Measurements from ENCODE around the gene RUNX2. TPM values are rescaled to one million over a fixed set of nuclear protein-coding genes. Genes with fewer than 3 reads are reported as not detected.

Gene RUNX2
- total and polyA plus RNA-seq, 8 donors = 2.5 to 5.9 (median 3.0) TPM

- Histone ChIP-seq H3K27ac (no peak overlapping the region), H3K36me3 (no peaks in the 10 kb centered on the region), H3K4me1 (peaks cover 12 to 43% of the 10 kb centered on the region in 2 donors), H3K9me3 (no peaks in the 10 kb centered on the region), H3K4me3 (no peak overlapping the region), H3K27me3 (no peaks in the 10 kb centered on the region)
- ATAC-seq (no peak), DNase-seq (no peak)
- intact Hi-C loops (cut with DNase I) = no loop called here
- TF ChIP-seq CTCF (IDR thresholded peaks at IDR 0.05) = no peak
These were observed 120.6 kb downstream of the RUNX2 start for GRCh38 chr6:45448417-45449389.

GRCh38 chr6:45450132-45450531, 122.0 kb downstream of the RUNX2 start:
- no peaks in the 10 kb centered on the region for H3K9me3 ChIP-seq
- no peaks in the 10 kb centered on the region for H3K27me3 ChIP-seq
- no peaks in the 10 kb centered on the region for H3K36me3 ChIP-seq
- H3K4me3 ChIP-seq = no peak overlapping the region
- H3K4me1 ChIP-seq = peaks cover 11 to 41% of the 10 kb centered on the region in 2 donors
- ATAC-seq (no peak), DNase-seq (no peak)
- H3K27ac ChIP-seq = no peak overlapping the region
- intact Hi-C loops (cut with DNase I) = no loop called here
- TF ChIP-seq CTCF (IDR thresholded peaks at IDR 0.05) = no peak

GRCh38 chr6:45450831-45451230, 122.7 kb downstream of the RUNX2 start:
- no peak overlapping the region for H3K4me3 ChIP-seq
- H3K36me3 ChIP-seq = no peaks in the 10 kb centered on the region
- no peak for TF ChIP-seq CTCF (IDR thresholded peaks at IDR 0.05)
- DNase-seq (no peak), ATAC-seq (no peak)
- no peak overlapping the region for H3K27ac ChIP-seq
- H3K9me3 ChIP-seq = no peaks in the 10 kb centered on the region
- intact Hi-C loops (cut with DNase I) = no loop called here
- H3K4me1 ChIP-seq = peaks cover 6 to 35% of the 10 kb centered on the region in 2 donors
- no peaks in the 10 kb centered on the region for H3K27me3 ChIP-seq

- no peak for TF ChIP-seq CTCF (IDR thresholded peaks at IDR 0.05)
- Histone ChIP-seq H3K4me3 (no peak overlapping the region), H3K9me3 (no peaks in the 10 kb centered on the region), H3K27ac (no peak overlapping the region), H3K36me3 (no peaks in the 10 kb centered on the region), H3K4me1 (peaks cover 0 to 10% of the 10 kb centered on the region in 2 donors), H3K27me3 (no peaks in the 10 kb centered on the region)
- no peak for DNase-seq
- peak; percentile 61 for ATAC-seq
- intact Hi-C loops (cut with DNase I) = no loop called here
These were observed 126.1 kb downstream of the RUNX2 start for GRCh38 chr6:45454008-45454911.

GRCh38 chr6:45455408-45455807, 127.3 kb downstream of the RUNX2 start:
- Histone ChIP-seq H3K4me1 (peaks cover 0 to 10% of the 10 kb centered on the region in 2 donors), H3K9me3 (no peaks in the 10 kb centered on the region), H3K4me3 (no peak overlapping the region), H3K27me3 (no peaks in the 10 kb centered on the region), H3K27ac (no peak overlapping the region), H3K36me3 (no peaks in the 10 kb centered on the region)
- ATAC-seq (no peak), DNase-seq (no peak)
- intact Hi-C loops (cut with DNase I) = no loop called here
- no peak for TF ChIP-seq CTCF (IDR thresholded peaks at IDR 0.05)
